Measurements from ENCODE around the gene TMEM61. TPM values are rescaled to one million over a fixed set of nuclear protein-coding genes. Genes with fewer than 3 reads are reported as not detected.

Gene TMEM61
- total and polyA plus RNA-seq, 2 donors (not counting 1 experiment from before 2014, with no cell fraction given) = not detected

DNA sequence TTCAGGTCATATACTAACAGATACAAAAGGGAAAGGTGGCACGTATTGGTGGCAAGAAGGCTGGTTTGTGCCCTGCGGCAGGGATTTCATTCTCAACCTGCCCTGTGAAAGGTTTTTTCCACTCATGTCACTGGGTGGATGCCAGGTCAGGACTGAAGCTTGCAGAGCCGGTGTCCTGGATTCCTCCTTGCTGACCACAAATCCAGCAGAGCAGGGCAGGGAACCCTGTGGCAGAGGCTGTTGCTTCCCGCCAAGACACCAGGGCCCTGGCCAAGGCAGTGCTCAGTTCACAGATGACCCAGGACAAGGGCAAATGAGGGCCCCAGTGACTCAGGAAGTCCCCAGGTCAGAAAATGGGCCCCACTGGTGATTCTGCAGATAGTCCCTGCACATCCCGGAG is 34.7 kb downstream of the TMEM61 start:
- Histone ChIP-seq H3K4me1 (ENCODE audit: control insufficient read depth, extremely low read depth, insufficient read depth, low read length) (no peaks in the 10 kb centered on the region), H3K9me3 (ENCODE audit: control insufficient read depth, insufficient read depth, low read depth, low read length) (no peaks in the 10 kb centered on the region), H2AFZ (ENCODE audit: low read length) (no peak overlapping the region), H3K79me2 (ENCODE audit: control insufficient read depth, insufficient read depth, low read length) (no peaks in the 10 kb centered on the region), H3K9ac (ENCODE audit: insufficient read depth, low read length) (no peak overlapping the region), H3K27ac (ENCODE audit: insufficient read depth, low read length) (no peak overlapping the region), H3K27me3 (ENCODE audit: control insufficient read depth, insufficient read depth, low read length) (peaks cover 29% of the 10 kb centered on the region), H3K4me3 (replicated peaks in 1 of 4; ENCODE audit: control extremely low read depth in 1 of 4, insufficient read depth in 1 of 4, low read depth in 3 of 4, low read length in 4 of 4) (no peak overlapping the region), H3K36me3 (ENCODE audit: control insufficient read depth, insufficient read depth, low read length) (no peaks in the 10 kb centered on the region), H3K4me2 (ENCODE audit: extremely low read depth, insufficient read depth, low read length) (no peak overlapping the region), H4K20me1 (ENCODE audit: control insufficient read depth, extremely low read depth, insufficient read depth, low read length) (no peaks in the 10 kb centered on the region)
- TF ChIP-seq, protein P1, sequence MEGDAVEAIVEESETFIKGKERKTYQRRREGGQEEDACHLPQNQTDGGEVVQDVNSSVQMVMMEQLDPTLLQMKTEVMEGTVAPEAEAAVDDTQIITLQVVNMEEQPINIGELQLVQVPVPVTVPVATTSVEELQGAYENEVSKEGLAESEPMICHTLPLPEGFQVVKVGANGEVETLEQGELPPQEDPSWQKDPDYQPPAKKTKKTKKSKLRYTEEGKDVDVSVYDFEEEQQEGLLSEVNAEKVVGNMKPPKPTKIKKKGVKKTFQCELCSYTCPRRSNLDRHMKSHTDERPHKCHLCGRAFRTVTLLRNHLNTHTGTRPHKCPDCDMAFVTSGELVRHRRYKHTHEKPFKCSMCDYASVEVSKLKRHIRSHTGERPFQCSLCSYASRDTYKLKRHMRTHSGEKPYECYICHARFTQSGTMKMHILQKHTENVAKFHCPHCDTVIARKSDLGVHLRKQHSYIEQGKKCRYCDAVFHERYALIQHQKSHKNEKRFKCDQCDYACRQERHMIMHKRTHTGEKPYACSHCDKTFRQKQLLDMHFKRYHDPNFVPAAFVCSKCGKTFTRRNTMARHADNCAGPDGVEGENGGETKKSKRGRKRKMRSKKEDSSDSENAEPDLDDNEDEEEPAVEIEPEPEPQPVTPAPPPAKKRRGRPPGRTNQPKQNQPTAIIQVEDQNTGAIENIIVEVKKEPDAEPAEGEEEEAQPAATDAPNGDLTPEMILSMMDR (conservative IDR thresholded peaks at IDR 0.05 in 1 of 2, IDR thresholded peaks at IDR 0.05 in 1 of 2; ENCODE audit: low read depth in 1 of 2, low read length in 2 of 2) = no peak
- no peak for TF ChIP-seq EZH2 (IDR thresholded peaks at IDR 0.05; ENCODE audit: low read length, missing control alignments)
- DNase-seq (ENCODE audit: low read depth in 2 of 2) = peak in 1 of 2 donors; percentile 18

DNA sequence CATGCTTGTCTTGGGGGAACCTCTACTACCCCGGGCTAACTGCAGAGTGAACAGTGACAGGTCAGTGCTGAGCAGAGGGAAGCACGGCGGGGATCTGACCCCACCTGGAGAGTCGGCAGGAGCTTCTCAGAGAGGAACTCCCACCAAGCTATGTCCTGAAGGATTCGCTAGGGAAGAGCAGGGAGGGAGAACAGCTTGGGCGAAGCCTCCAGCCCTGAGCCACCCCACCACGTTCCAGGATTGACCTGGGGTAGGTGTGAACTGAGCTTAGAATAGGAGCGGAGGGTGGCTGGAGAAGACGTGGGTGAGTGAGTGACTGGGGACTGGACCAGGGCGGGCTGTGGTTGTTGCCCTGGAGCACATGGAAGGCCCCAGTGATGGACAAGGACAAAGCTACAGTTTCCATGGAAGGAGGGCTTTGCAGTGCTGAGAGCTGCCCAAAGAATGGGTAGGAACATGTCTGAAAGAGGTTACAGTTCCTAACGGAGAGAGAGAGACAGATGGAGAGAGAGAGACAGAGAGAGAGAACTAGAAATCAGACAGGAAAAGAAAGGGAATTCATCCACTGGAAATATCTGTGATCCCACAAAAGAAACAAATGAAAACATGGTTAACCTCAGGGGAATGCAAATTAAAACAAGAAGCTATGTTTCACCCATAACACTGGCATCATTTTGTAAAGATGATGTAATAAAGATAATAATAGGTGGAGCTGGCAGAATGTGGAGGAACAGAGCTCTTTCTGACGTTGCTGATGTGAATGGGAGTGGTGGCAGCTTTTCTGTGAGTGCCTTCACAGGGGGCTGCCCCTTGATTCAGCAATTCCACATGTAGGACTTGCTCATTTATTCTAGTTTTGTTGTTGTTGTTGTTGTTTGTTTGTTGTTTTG is 35.5 kb downstream of the TMEM61 start:
- Histone ChIP-seq H3K4me3 (replicated peaks in 1 of 4; ENCODE audit: control extremely low read depth in 1 of 4, insufficient read depth in 1 of 4, low read depth in 3 of 4, low read length in 4 of 4) (no peak overlapping the region), H3K79me2 (ENCODE audit: control insufficient read depth, insufficient read depth, low read length) (no peaks in the 10 kb centered on the region), H3K4me2 (ENCODE audit: extremely low read depth, insufficient read depth, low read length) (no peak overlapping the region), H3K27ac (ENCODE audit: insufficient read depth, low read length) (no peak overlapping the region), H3K36me3 (ENCODE audit: control insufficient read depth, insufficient read depth, low read length) (no peaks in the 10 kb centered on the region), H3K4me1 (ENCODE audit: control insufficient read depth, extremely low read depth, insufficient read depth, low read length) (no peaks in the 10 kb centered on the region), H4K20me1 (ENCODE audit: control insufficient read depth, extremely low read depth, insufficient read depth, low read length) (no peaks in the 10 kb centered on the region), H3K9ac (ENCODE audit: insufficient read depth, low read length) (no peak overlapping the region), H3K9me3 (ENCODE audit: control insufficient read depth, insufficient read depth, low read depth, low read length) (no peaks in the 10 kb centered on the region), H3K27me3 (ENCODE audit: control insufficient read depth, insufficient read depth, low read length) (peaks cover 33% of the 10 kb centered on the region), H2AFZ (ENCODE audit: low read length) (no peak overlapping the region)
- DNase-seq (ENCODE audit: low read depth in 2 of 2) = peak in 1 of 2 donors; percentile 77
- TF ChIP-seq EZH2 (IDR thresholded peaks at IDR 0.05; ENCODE audit: low read length, missing control alignments) = no peak
- TF ChIP-seq, protein P1 (conservative IDR thresholded peaks at IDR 0.05 in 1 of 2, IDR thresholded peaks at IDR 0.05 in 1 of 2; ENCODE audit: low read depth in 1 of 2, low read length in 2 of 2) = no peak

DNA sequence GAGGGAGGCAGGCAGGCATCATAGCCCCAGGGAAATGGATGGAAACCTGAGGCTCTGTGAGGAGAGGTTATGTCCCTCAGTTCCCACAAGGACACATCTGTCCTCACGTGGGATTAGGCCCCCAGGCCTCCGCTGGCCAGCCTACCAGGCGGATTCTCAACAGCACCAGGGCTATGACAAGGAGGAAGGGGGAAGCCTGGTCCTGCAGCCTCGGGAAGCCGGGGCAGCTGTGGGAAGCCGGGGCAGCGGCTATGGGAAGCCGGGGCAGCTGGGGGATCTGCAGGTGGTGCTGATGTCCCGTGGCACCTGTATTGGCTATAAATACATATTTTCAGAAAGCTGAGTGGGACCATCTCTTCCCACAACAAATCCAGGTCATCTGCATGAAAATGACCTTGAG is 38.0 kb downstream of the TMEM61 start:
- Histone ChIP-seq H3K36me3 (ENCODE audit: control insufficient read depth, insufficient read depth, low read length) (no peaks in the 10 kb centered on the region), H3K27me3 (ENCODE audit: control insufficient read depth, insufficient read depth, low read length) (peaks cover 29% of the 10 kb centered on the region), H3K27ac (ENCODE audit: insufficient read depth, low read length) (no peak overlapping the region), H3K4me1 (ENCODE audit: control insufficient read depth, extremely low read depth, insufficient read depth, low read length) (no peaks in the 10 kb centered on the region), H3K79me2 (ENCODE audit: control insufficient read depth, insufficient read depth, low read length) (no peaks in the 10 kb centered on the region), H3K4me2 (ENCODE audit: extremely low read depth, insufficient read depth, low read length) (no peak overlapping the region), H3K9me3 (ENCODE audit: control insufficient read depth, insufficient read depth, low read depth, low read length) (no peaks in the 10 kb centered on the region), H2AFZ (ENCODE audit: low read length) (no peak overlapping the region), H4K20me1 (ENCODE audit: control insufficient read depth, extremely low read depth, insufficient read depth, low read length) (no peaks in the 10 kb centered on the region), H3K9ac (ENCODE audit: insufficient read depth, low read length) (no peak overlapping the region), H3K4me3 (replicated peaks in 1 of 4; ENCODE audit: control extremely low read depth in 1 of 4, insufficient read depth in 1 of 4, low read depth in 3 of 4, low read length in 4 of 4) (no peak overlapping the region)
- TF ChIP-seq, protein P1 (conservative IDR thresholded peaks at IDR 0.05 in 1 of 2, IDR thresholded peaks at IDR 0.05 in 1 of 2; ENCODE audit: low read depth in 1 of 2, low read length in 2 of 2) = no peak
- DNase-seq (ENCODE audit: low read depth in 2 of 2) = no peak
